ENCODE data around the gene TMCO4.

GRCh38 chr1:19797827-19798226 is 1.9 kb downstream of the TMCO4 start:
- TF ChIP-seq POLR2A (IDR thresholded peaks at IDR 0.05; ENCODE audit: low read length) (no peak), GATA1 (IDR thresholded peaks at IDR 0.05; ENCODE audit: low read depth, low read length) (no peak)

Data from erythroblast (primary cell).